HG02840 (cell line): ENCODE measurements around the gene L3MBTL1.

Source experiments
- ATAC-seq: cut with Tn5 transposase; IDR thresholded peaks from one replicate; pipeline ENCODE4 v1.9.1; 2021; ENCODE audit warnings: mild to moderate bottlenecking, moderate library complexity, moderate number of reproducible peaks; ENCODE audit not compliant: unreplicated experiment, low FRiP score

The L3MBTL1 gene

DNA sequence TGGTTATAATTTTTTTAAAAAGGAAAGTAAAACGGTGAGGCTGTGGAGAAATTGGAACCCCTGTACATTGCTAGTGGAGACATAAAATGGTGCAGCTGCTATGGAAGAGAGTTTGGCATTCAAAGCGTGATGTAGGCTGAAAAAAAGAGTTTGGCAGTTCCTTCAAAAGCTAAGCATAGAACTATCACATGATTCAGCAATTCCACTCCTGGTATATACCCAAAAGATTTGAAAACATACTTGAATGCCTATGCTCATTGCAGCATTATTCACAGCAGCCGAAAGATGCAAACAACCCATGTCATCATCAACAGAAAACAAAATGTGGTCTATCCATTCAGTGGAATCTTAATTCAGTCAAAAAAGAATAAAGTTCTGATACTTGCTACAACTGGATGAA, 46.9 kb downstream of the L3MBTL1 start:
- ATAC-seq, result no peak

DNA sequence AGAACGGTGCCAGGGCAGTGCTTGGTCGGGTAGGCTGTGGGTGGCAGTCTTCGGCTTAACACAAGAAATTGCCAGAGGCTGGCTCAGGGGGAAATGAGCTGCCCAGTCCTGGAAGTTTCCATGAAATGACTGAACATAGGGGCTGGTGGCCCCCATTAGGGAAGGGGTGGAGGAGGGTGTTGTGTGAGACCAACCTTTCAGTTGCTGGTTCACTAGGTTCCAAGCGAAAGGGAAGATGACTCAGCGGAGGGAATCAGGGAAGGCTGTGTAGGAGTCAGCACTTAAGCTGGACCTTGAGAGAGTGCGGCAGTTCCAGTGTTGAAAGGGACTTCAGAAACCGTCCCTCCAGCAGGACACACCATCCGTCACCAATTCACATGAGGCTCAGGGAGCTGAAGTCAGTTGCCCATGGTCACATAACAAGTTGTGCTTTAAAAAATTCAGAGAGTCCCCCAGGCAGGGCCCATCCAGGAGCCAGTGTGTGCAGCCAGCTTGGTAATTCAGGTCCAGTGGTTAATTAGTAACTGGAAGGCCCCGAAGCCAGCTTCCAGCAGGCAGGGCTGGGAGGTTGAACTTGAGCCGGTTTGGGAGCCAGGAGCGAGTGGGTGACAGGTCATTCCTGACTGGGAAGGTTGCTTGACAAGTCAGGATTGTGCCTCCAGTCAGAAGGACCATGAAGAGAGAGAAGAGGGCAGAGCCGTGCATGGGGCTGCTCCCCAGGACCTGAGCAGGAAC, 51.1 kb downstream of the L3MBTL1 start, which contains the start of gene SGK2:
SGK2 (plus strand) TSS at position 616 of the 735 bp plus-strand sequence. CDS start 7,469 bp downstream, outside the sequence.
- ATAC-seq, result no peak

DNA sequence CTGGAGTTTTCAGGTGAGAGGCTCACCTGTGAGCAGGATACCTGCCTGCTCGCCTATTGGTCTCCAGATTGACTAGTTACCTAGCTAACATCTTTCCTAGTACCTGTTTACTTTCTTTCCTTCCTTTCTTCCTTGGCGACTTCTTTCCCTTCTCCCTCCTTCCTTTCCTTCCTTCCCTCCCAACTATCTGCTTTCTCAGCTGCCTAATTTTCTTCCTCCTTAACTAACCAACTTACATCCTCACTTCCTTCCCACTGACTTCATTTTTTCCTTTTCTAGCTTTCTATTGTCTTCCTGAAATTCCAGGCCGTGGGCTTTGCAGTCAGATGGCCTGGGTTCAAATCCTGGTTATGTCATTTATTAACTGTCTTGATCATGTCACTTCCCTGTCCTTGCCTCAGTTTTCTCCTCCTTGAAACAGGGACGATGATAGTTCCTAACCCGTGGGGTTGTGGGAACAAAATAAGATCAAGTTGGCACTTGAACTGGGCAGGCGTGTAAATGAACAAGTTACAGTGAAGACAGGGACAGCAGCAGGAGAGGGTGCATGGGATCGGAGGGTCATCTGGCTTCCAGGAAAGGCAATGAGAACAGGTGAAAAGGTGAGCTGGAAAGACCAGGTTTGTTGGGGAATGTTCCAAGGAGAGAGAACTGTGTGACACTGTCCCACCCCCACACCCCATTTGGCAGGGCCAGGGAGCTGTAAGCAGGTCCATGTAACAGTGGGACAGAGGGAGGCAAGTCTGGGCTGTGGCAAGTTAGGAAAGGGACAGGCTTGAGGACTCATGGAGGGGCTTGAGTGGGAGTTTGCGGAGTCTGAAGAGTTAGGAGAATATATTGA, 51.9 kb downstream of the L3MBTL1 start:
- no peak for ATAC-seq

DNA sequence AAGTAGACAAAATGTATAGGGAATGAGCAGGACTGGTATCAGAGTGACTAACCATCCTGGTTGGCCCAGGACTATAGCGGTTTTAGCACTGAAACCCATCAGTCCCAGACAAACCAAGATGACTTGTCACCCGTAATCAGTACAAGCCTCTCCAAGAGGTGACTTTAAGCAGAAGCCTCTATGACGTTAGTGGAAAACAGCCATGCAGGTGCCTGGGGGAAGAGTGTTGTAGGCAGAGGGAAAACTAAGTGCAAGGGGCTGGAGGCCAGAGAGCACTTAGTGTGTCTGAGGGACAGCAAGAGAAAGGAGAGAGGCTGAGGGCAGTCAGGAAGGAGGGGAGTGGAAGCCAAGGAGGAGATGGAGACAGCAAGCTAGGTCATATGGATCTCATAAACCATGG, 53.5 kb downstream of the L3MBTL1 start:
- no peak for ATAC-seq

DNA sequence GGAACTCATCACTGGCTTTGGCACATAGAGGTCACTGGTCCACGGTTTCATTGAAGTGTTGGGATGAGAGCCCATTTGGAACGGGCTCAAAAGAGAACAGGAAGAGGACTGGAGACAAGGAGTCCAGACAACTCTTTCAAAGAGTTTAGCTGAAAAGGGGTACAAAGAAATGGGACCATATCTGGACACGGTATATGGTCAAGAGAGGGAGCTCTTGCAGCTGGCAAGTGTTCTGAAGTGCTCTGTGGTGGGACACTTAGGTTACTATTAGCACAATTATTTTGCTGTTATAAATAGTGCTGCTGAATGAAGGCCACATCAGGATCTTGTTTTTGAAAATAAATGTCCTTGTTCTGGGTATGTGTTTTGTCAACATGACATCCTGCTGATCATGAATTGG, 55.9 kb downstream of the L3MBTL1 start:
- no peak for ATAC-seq

DNA sequence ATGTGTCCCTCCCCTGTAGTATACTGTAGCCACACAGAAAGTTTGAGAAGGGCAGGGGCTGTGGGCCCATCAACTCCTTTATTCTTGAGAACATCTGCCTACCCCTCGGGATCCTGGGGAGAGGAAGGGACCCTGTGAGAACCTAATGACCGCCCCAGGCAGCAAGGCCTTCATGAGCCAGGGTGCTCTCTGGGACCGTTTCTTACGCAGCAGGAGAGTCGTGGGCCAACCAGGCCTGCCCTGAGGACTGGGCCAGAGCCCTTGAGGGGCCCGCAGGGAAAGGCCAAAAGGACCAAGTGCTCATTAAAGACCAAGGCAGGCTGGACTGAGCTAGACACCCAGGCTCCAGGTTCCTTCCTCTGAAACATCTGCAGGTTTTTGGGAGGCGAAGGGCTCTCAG, 56.5 kb downstream of the L3MBTL1 start:
- ATAC-seq, result no peak

DNA sequence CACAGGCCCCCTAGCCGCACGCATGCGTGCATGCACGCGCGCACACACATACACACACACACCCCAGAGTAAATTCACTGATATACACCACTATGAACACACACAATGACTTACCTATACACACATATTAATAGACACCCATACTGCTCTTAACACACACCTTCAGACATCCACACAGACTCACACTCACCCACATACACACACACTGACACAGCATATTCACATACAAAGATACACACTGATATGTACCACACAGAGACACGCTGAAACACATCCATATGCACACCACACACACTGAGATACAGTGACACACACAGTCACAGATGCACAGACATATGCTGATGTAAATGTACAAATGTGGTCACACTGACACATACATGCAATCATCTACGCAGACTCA, 57.0 kb downstream of the L3MBTL1 start:
- ATAC-seq, result no peak

DNA sequence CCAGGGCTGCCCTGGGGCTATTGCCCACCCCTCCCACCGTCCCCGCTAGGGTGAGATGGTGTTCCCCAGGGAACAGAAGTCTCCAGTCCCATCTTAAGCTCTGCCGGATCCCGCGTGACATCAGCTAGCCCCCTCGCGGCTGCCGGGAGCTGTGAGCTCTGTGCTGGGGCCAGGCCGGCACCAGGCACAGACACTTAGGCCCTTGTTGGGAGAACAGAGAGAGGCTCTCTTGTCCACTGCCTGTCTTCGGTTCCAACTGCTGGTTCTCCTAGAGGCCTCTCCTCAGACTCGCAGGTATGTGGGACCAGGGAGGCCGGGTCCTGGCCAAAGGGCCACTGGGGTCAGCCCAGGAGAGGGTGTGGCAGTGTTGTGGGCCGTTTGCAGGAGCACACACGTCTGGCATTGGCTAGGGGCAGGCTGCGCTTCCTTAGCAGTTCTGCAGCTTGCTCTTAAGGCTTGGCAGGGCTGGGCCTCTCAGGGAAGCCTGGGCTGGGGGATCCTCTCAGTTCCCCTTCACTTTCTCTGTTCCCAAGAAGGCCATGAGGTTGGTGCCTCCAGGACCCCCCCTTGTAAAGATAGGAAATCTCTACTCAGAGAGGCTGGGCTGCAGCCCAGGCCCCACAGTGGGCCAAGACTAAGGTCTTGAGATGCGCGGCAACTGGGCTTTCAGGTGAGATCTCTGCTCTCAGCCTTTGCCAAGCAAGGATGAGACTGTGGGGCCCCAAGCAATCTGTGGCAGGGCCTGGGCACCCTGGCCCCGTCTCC, 57.7 kb downstream of the L3MBTL1 start:
- no peak for ATAC-seq

DNA sequence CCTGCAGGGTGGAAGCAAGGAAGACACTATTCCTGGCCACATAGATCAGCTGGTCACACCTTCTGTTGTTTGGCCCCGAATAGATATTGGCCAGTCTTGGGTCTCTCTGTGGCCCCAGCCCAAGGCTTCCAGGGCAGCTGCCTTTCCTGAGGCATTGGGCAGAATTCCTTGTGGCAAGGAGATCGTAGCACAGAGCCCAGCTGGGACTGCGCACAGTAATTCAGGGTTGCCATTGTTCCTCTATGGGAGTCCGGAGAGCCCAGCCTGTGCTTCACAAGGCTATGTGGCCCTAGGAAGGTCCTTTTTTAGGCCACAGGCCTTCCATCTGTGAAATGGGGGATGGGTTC, 58.2 kb downstream of the L3MBTL1 start:
- no peak for ATAC-seq

DNA sequence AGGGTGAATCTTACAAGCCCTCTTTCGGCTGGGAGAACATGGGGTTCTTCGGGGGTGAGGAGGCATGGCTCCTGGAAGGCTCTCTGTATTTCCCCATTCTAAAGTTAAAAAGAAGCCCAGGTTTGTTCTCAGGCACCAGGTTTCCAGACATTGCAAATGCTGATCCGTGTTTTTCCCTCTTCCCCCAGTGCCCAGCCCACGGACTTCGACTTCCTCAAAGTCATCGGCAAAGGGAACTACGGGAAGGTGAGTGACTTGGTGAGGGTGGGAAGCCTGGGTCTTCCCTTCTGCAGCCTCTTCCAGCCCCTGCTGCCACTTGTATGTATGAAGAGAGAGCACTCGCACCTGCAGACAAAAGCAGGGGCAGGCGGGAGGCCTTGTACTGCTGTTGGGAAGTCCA, 60.0 kb downstream of the L3MBTL1 start:
- ATAC-seq, result no peak

DNA sequence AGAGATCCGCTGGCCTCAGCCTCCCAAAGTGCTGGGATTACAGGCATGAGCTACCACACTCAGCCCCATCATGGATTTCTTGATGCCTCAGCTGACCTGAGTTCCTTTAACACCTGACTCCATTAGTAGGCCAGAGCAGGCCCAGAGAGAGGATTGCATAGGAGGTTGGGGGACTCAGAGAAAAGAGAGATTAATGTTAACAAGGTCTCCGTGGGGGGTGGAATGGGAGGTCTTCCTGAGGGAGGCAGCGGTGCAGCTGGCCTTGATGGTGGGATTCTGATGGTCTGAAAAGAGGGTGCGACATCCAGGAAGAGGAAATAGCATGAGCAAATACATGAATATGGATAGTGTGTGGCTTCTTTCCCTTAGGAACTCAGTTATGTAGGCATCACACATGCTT, 61.2 kb downstream of the L3MBTL1 start:
- ATAC-seq, result no peak

DNA sequence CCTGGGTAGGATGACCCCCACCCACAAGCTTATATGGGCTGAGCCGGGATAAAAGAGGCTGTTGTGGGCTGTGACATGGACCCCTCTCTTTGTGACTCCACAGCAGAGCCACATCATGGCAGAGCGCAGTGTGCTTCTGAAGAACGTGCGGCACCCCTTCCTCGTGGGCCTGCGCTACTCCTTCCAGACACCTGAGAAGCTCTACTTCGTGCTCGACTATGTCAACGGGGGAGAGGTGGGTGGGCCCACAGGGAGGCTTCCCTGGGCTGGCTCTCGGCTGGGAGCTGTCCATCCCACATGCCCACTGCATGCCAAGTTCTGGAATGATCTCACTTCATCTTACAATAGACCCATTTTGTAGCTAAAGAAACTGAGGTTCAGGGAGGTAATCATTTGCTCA, 61.8 kb downstream of the L3MBTL1 start:
- no peak for ATAC-seq

DNA sequence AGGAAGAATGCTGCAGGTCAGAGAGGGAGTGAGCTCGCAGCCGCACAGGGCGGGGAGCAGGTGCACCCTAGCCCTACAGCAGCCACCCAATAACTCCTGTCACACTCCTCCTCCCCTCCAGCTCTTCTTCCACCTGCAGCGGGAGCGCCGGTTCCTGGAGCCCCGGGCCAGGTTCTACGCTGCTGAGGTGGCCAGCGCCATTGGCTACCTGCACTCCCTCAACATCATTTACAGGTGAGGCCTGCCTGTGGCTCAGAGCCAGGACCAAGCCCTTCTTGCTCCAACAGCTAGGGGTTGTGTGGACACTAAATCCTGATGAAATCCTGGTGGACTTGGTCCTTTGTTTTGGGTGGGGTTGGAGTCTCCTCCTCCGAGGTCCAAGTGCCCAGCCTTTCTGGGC, 63.0 kb downstream of the L3MBTL1 start:
- no peak for ATAC-seq

DNA sequence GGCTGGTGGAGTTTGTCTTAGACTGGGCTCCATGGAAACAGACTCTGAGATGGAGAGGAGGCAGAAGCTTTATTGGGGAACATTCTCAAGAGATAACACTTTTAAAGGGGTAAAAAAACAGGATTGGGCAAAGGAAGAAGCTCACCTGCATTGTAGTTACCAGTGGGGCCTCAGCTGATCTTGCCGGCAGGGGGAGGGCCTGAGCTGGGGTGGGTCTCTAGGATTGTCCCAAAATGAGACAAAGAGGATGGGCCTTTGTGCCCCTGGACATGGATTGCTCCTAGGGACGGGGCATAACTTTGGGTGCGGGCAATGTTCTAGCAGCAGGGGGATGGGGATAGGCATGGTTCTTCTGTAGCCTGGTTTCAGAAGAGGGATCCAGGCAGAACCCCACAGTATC, 63.8 kb downstream of the L3MBTL1 start:
- ATAC-seq, result no peak

DNA sequence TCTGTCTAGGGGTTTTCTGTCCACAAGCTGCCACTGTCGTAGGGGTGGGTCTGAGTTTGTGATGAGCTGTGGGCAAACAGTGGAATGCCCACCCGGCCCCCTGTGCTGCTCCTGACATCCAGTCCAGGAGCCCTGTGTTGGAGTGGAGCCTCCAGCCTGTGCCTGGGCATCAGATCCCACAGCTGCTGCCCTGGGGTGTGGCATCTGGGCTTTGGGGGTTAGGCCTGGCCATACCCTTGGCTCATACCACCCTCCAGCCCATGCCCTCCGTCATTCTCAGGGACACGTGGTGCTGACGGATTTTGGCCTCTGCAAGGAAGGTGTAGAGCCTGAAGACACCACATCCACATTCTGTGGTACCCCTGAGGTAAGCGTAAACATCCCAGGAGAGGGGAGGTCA, 64.3 kb downstream of the L3MBTL1 start:
- ATAC-seq, result no peak

DNA sequence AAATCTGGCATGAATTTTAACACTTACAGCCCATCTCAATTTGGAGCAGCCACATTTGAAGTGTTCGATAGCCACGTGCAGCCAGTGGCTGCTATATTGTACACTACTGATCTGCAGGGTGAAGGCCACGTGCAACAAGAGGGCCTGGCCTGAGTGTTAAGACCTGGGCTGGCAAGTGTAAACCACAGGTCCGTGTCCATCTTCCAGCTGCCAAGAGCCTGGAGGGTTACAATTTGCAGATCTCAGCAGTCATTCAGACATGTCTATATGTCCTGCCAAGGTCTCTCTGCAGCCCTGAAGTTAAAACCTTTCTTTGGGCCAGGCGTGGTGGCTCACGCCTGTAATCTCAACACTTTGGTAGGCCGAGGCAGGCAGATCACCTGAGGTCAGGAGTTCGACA, 65.4 kb downstream of the L3MBTL1 start:
- ATAC-seq, result no peak

DNA sequence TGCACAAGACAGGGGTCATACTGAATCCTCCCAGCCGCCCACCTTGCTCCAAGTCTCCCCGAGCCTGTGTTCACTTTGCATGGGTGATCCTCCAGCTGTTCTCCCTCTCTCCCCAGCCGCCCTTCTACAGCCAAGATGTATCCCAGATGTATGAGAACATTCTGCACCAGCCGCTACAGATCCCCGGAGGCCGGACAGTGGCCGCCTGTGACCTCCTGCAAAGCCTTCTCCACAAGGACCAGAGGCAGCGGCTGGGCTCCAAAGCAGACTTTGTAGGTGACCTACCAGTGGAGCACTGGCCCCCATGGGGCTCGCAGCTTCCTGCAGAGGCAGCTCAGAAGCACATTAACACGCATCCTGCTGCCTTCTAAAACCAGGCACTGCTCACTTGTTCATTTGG, 68.6 kb downstream of the L3MBTL1 start:
- no peak for ATAC-seq

DNA sequence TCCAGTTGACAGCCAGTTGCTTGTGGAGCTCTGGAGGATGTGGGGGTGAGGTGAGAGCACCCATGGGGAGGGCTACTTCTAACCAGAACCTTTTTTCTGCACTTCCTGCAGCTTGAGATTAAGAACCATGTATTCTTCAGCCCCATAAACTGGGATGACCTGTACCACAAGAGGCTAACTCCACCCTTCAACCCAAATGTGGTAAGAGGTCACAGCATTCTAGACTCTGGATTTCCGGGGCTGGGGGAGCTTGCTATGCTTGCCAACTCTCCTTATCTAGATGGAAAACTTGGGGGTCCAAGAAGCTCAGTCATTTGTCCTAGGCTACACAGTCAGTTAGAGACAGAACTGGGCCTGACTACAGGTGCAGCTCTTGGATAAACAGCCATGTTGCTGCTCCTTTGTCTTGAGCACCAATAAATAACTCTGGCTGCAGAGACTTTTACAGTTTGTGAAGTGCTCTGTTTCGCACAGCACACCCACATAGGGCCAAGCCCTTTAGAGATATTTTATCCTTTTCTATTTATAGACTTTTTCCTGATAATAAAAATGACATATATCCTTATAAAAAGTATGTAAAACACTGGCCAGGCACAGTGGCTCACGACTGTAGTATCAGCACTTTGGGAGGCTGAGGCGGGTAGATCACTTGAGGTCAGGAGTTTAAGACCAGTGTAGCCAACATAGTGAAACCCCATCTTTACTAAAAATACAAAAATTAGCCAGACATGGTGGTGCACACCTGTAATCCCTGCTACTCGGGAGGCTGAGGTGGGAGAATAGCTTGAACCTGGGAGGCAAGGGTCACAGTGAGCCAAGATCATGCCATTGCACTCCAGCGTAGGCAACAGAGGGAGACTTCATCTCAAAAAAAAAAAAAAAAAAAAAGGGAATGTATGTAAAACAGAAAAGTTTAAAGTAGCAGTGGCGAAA, 72.6 kb downstream of the L3MBTL1 start:
- no peak for ATAC-seq

DNA sequence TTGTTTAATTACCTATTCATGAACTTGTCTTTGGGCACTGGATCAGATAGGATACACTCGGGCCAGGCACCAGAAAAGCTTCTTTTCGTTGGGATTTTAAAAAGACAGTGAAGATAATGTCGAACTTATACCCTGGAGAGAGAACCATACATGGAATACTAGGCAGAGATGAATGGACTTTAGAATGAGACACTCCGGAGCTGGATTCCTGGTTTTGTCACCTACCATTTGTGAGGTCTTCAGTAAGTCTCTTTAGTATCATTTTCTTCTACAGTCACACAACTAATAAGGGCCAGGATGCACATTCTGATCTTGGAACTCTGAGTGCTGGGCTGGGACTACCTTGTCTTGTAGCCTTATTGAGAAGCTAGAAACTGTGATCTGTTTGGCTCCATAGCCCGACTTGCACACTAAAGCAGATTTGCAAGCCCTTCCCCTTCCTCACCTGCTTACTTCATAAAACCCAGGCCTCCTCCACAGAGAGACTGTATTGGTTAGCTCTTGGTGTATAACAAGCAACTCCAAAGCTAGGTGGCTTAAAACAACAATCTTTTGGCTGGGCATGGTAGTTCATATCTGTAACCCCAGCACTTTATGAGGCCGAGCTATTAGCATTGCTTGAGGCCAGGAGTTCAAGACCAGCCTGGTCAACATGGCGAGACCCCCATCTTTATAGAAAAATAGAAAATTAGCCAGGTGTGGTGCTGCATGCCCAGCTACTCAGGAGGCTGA, 75.8 kb downstream of the L3MBTL1 start:
- no peak for ATAC-seq
